HG02938 (cell line): ENCODE measurements around the gene EBLN2.
"Not testable (repeated sequence)": the region's sequence is repeated elsewhere in the genome, so short reads cannot be mapped to it uniquely, and the experiment has no call there.

ENCODE experiments used
- ATAC-seq: cut with Tn5 transposase; IDR thresholded peaks from one replicate; pipeline ENCODE4 v1.9.1; 2021; ENCODE audit warnings: mild to moderate bottlenecking, moderate library complexity; ENCODE audit not compliant: unreplicated experiment

The EBLN2 gene

GRCh38 chr3:73056845-73057150 lies 4.7 kb upstream of the EBLN2 start:
- no peak for ATAC-seq

GRCh38 chr3:73060302-73060723 lies 1.1 kb upstream of the EBLN2 start:
- no peak for ATAC-seq

- ATAC-seq = not testable (repeated sequence)
These were observed 4.8 kb downstream of the EBLN2 start for GRCh38 chr3:73066243-73066642.

GRCh38 chr3:73068419-73068818 lies 7.0 kb downstream of the EBLN2 start:
- no peak for ATAC-seq

GRCh38 chr3:73069187-73069586 lies 7.7 kb downstream of the EBLN2 start:
- no peak for ATAC-seq

GRCh38 chr3:73069775-73070444 lies 8.5 kb downstream of the EBLN2 start:
- no peak for ATAC-seq

- ATAC-seq = no peak
These were observed 9.5 kb downstream of the EBLN2 start for GRCh38 chr3:73070675-73071575.

GRCh38 chr3:73071952-73072351 lies 10.5 kb downstream of the EBLN2 start:
- no peak for ATAC-seq

- no peak for ATAC-seq
These were observed 11.2 kb downstream of the EBLN2 start for GRCh38 chr3:73072634-73073033.

GRCh38 chr3:73073091-73073707 lies 11.7 kb downstream of the EBLN2 start:
- no peak for ATAC-seq

- no peak for ATAC-seq
These were observed 13.3 kb downstream of the EBLN2 start for GRCh38 chr3:73074781-73075180.

- ATAC-seq = no peak
These were observed 18.9 kb downstream of the EBLN2 start for GRCh38 chr3:73080216-73080966.

GRCh38 chr3:73081140-73081539 lies 19.7 kb downstream of the EBLN2 start:
- ATAC-seq = no peak

- no peak for ATAC-seq
These were observed 22.7 kb downstream of the EBLN2 start for GRCh38 chr3:73084170-73084569.

- peak; percentile 66 for ATAC-seq
These were observed 24.6 kb downstream of the EBLN2 start for GRCh38 chr3:73086071-73086494.

GRCh38 chr3:73094129-73094528 lies 32.7 kb downstream of the EBLN2 start:
- ATAC-seq = no peak

GRCh38 chr3:73094951-73095350 lies 33.5 kb downstream of the EBLN2 start:
- ATAC-seq = no peak

GRCh38 chr3:73096169-73096568 lies 34.7 kb downstream of the EBLN2 start:
- no peak for ATAC-seq

GRCh38 chr3:73098026-73098425 lies 36.6 kb downstream of the EBLN2 start:
- no peak for ATAC-seq

GRCh38 chr3:73098873-73099272 lies 37.4 kb downstream of the EBLN2 start:
- no peak for ATAC-seq
